HFFc6 (cell line): ENCODE measurements around the gene NDUFS4. TPM values are rescaled to one million over a fixed set of nuclear protein-coding genes. Genes with fewer than 3 reads are reported as not detected.

Source experiments
- DNase-seq: peaks from one replicate; pipeline ENCODE4 v3.0.0-alpha.2; 2018
- H3K27ac Mint-ChIP-seq: 2 replicates; pipeline ENCODE4 v1.8.0; 2020; ENCODE audit warnings: mild to moderate bottlenecking, mixed read lengths
- H3K27me3 Mint-ChIP-seq: 2 replicates; pipeline ENCODE4 v1.8.0; 2021; ENCODE audit warnings: mild to moderate bottlenecking, moderate library complexity, mixed read lengths; ENCODE audit not compliant: insufficient read depth
- H3K36me3 Mint-ChIP-seq: 2 replicates; pipeline ENCODE4 v1.8.0; 2021; ENCODE audit warnings: low read depth, mixed read lengths
- H3K4me1 Mint-ChIP-seq: 2 replicates; pipeline ENCODE4 v1.8.0; 2020; ENCODE audit warnings: low read depth, mixed read lengths
- H3K4me3 Mint-ChIP-seq: 2 replicates; pipeline ENCODE4 v1.8.0; 2020; ENCODE audit warnings: mild to moderate bottlenecking, moderate library complexity, mixed read lengths
- H3K9me3 Mint-ChIP-seq: 2 replicates; pipeline ENCODE4 v1.8.0; 2020; ENCODE audit warnings: mild to moderate bottlenecking, mixed read lengths
- total RNA-seq, 6 experiments: library from RNA; stranded (reverse); fragmentation: NEBNext Ultra II Directional; extraction: Animal tissue kit (Norgen Biotek cat#: 25700); gene quantifications; 2 replicates in 1 of 6; 3 replicates in 5 of 6; pipeline ENCODE4 v1.2.3, GENCODE V29; 2021
- TF ChIP-seq, protein P1 (sequence below): fragments of 200-600 bp; sonication (generic); IDR thresholded peaks from 2 replicates; pipeline ENCODE4 v1.5.0; 2021; ENCODE audit warnings: antibody characterized with exemption, mild to moderate bottlenecking

Gene NDUFS4
- total RNA-seq, 6 experiments from 2014 or later, result 93.7 to 116 (median 105) TPM

GRCh38 chr5:53557386-53557785, 3.1 kb upstream of the NDUFS4 start:
- H3K4me3 Mint-ChIP-seq, result no peak overlapping the region
- H3K27ac Mint-ChIP-seq, result no peak overlapping the region
- peaks cover 2% of the 10 kb centered on the region for H3K27me3 Mint-ChIP-seq
- peak; percentile 41 for DNase-seq
- H3K9me3 Mint-ChIP-seq, result no peaks in the 10 kb centered on the region
- H3K4me1 Mint-ChIP-seq, result peaks cover 40% of the 10 kb centered on the region
- H3K36me3 Mint-ChIP-seq, result peaks cover 6% of the 10 kb centered on the region
- TF ChIP-seq, protein P1, sequence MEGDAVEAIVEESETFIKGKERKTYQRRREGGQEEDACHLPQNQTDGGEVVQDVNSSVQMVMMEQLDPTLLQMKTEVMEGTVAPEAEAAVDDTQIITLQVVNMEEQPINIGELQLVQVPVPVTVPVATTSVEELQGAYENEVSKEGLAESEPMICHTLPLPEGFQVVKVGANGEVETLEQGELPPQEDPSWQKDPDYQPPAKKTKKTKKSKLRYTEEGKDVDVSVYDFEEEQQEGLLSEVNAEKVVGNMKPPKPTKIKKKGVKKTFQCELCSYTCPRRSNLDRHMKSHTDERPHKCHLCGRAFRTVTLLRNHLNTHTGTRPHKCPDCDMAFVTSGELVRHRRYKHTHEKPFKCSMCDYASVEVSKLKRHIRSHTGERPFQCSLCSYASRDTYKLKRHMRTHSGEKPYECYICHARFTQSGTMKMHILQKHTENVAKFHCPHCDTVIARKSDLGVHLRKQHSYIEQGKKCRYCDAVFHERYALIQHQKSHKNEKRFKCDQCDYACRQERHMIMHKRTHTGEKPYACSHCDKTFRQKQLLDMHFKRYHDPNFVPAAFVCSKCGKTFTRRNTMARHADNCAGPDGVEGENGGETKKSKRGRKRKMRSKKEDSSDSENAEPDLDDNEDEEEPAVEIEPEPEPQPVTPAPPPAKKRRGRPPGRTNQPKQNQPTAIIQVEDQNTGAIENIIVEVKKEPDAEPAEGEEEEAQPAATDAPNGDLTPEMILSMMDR, result no peak

DNA sequence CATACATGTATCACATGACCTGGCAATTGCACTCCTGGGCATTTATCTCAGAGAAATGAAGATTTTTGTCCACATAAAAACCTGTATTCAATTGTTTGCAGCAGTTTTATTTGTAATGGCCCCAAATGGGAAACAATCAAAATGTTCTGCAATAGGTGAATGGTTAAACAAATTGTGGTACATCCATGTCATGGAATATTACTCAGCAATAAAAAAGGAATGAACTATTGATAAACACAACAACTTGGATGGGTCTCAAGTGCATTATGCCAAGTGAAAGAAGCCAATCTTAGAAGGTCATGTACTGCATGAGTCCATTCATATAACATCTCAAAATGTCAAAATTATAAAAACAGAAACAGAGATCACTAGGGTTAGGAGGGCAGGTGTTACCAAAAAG, 1.5 kb upstream of the NDUFS4 start:
- Mint-ChIP-seq H3K4me3 (no peak overlapping the region), H3K4me1 (peaks cover 39% of the 10 kb centered on the region), H3K36me3 (peaks cover 10% of the 10 kb centered on the region), H3K27me3 (peaks cover 2% of the 10 kb centered on the region), H3K9me3 (no peaks in the 10 kb centered on the region), H3K27ac (no peak overlapping the region)
- TF ChIP-seq, protein P1, result no peak
- no peak for DNase-seq

DNA sequence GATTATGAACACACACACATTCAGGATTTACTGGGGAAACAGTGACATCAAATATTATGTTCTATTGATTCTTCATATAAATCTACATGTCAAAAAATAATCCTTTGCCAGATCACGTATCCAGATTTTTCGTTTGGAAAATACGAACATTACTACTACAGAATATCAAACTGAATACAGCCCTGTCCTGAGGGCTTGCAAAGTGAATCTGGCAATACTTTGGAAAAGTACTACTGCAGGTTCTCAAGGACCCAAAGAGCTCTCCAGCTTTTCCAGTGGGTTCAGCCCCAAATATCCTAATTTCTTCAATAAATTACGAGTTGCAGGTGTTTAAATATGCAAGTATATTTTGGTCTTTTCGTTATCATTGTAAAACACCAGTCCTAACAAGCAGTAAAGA, 411 bp upstream of the NDUFS4 start:
- Mint-ChIP-seq H3K4me3 (peak overlapping the region; percentile 98), H3K27me3 (peaks cover 2% of the 10 kb centered on the region), H3K9me3 (no peaks in the 10 kb centered on the region), H3K4me1 (peaks cover 45% of the 10 kb centered on the region), H3K36me3 (peaks cover 10% of the 10 kb centered on the region), H3K27ac (peak overlapping the region; percentile 93)
- TF ChIP-seq, protein P1, result no peak
- no peak for DNase-seq

DNA sequence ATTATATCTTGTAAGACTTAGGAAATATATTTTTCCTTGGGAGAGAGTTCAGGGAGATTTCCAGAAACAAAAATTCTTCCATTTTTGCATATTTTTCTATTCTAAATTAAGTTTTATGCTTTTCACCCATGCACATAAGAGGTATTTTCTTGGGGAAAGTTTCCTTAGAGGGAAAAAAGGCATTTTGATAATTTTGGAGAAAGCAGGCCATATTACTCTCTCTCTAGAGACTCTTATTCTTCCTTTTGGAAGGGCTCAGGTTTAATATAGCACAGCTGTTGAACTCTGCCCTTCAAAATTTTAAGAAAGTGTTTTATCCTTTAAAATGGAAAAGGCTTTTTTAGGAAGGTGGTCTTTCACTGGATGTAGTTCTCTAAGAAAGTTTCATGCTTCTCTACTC, 8.0 kb downstream of the NDUFS4 start:
- H3K36me3 Mint-ChIP-seq, result no peaks in the 10 kb centered on the region

DNA sequence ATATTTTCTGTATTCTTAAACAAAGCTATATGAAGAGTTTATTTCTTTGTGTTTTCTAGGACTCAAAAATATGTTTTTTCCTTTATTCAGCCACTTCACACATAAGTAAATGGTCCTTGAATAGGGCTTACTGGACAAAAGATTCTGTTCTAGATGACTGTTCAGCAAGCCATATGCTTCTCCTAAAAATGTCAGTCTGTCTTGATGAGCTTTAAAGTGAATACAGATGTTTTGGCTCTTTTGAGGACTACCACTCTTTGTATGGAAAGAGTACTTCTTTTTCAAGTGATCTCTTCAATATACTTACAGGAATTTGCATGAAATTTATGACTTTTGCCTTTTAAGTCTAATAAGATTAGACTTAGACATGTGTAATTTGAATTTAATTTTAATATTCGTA, 8.4 kb downstream of the NDUFS4 start:
- Mint-ChIP-seq H3K9me3 (no peaks in the 10 kb centered on the region), H3K4me1 (peaks cover 19% of the 10 kb centered on the region), H3K4me3 (no peak overlapping the region), H3K27me3 (no peaks in the 10 kb centered on the region), H3K27ac (no peak overlapping the region), H3K36me3 (no peaks in the 10 kb centered on the region)
- DNase-seq, result no peak
- TF ChIP-seq, protein P1, result no peak

More for the DNA sequence above, 8.0 kb downstream of the NDUFS4 start:
- H3K9me3 Mint-ChIP-seq, result no peaks in the 10 kb centered on the region
- DNase-seq, result no peak
- H3K27ac Mint-ChIP-seq, result no peak overlapping the region
- H3K4me1 Mint-ChIP-seq, result peaks cover 20% of the 10 kb centered on the region
- TF ChIP-seq, protein P1, result no peak
- H3K27me3 Mint-ChIP-seq, result no peaks in the 10 kb centered on the region
- no peak overlapping the region for H3K4me3 Mint-ChIP-seq

DNA sequence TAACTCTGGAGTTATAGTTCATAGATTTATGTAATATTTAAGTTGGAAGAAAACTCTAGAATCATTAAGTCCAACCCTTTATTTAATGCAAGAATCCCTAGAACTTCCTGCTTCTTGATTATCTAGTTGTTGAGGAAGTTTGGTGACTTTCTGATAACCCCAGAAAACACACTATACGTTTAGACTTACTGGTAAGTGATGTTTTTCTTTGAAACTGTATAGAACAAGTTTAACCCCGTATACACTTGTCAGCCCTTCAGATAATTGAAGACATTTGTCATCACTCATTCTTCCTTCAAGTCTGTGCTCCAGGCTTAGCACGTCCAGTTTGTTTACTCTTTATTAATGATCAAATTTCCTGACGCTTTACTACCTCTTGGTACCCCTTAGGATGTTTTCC, 9.0 kb downstream of the NDUFS4 start:
- Mint-ChIP-seq H3K9me3 (no peaks in the 10 kb centered on the region), H3K4me3 (no peak overlapping the region), H3K36me3 (no peaks in the 10 kb centered on the region), H3K4me1 (peaks cover 13% of the 10 kb centered on the region), H3K27me3 (no peaks in the 10 kb centered on the region), H3K27ac (no peak overlapping the region)
- no peak for DNase-seq
- TF ChIP-seq, protein P1, result no peak
